MM.1S (cell line): ENCODE measurements around the gene ANKMY2.

Experiments used
- EZH2phosphoT487 ChIP-seq: fragments of 300-600 bp; sonication (generic); IDR thresholded peaks from 2 replicates; pipeline ENCODE4 v1.6.1; 2018; ENCODE audit warnings: antibody characterized with exemption, low read length
- TF ChIP-seq, protein P1 (sequence below): fragments of 300-600 bp; sonication (generic); IDR thresholded peaks from 2 replicates; pipeline ENCODE4 v1.5.1; 2016; ENCODE audit warnings: antibody characterized with exemption, low read length, mixed read lengths

- TF ChIP-seq, protein P1, sequence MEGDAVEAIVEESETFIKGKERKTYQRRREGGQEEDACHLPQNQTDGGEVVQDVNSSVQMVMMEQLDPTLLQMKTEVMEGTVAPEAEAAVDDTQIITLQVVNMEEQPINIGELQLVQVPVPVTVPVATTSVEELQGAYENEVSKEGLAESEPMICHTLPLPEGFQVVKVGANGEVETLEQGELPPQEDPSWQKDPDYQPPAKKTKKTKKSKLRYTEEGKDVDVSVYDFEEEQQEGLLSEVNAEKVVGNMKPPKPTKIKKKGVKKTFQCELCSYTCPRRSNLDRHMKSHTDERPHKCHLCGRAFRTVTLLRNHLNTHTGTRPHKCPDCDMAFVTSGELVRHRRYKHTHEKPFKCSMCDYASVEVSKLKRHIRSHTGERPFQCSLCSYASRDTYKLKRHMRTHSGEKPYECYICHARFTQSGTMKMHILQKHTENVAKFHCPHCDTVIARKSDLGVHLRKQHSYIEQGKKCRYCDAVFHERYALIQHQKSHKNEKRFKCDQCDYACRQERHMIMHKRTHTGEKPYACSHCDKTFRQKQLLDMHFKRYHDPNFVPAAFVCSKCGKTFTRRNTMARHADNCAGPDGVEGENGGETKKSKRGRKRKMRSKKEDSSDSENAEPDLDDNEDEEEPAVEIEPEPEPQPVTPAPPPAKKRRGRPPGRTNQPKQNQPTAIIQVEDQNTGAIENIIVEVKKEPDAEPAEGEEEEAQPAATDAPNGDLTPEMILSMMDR, result no peak
- no peak for TF ChIP-seq EZH2phosphoT487
Observed at GRCh38 chr7:16652240-16652583, 6.7 kb upstream of the ANKMY2 start.
